Measurements from ENCODE around the gene TRAP1.

TRAP1 gene

DNA sequence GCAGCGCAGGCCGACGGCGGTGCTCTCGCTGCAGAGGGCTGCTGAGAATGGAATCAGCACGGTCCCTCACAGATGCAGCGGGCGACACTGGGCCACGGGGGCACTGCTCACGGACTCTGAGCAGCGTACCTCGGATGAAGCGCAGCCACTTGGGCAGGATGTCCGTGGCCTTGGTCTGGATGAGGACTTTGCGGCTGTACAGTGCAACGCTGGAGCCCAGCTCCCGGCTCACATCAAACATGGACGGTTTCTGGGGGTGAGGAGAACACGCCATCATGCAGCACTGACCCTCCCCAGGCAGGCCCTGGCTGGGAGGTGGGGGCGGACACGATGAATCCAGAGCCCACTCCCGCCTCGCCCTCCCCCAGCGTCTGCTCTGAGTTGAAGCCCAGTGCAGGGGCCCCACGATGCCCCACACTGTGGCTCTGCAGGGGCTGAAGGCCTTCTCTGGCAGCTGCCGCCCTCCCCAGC, 44.7 kb downstream of the TRAP1 start:
- Histone ChIP-seq H4K20me1 (ENCODE audit: insufficient read depth) (no peaks in the 10 kb centered on the region), H3K4me2 (no peak overlapping the region), H3K9ac (no peak overlapping the region), H3K27me3 (ENCODE audit: insufficient read depth, low read depth) (no peaks in the 10 kb centered on the region), H2AFZ (ENCODE audit: low read depth) (no peak overlapping the region), H3K27ac (no peak overlapping the region), H3K79me2 (ENCODE audit: insufficient read depth, low read depth) (no peaks in the 10 kb centered on the region), H3K4me1 (ENCODE audit: low read depth, poor library complexity, severe bottlenecking) (no peaks in the 10 kb centered on the region), H3K4me3 (IDR thresholded peaks at IDR 0.05; ENCODE audit: insufficient read depth, low read depth, low read length) (no peak overlapping the region), H3K36me3 (ENCODE audit: insufficient read depth) (peaks cover 11% of the 10 kb centered on the region; the same call in 1 of the 2 replicates)
- TF ChIP-seq, protein P1, sequence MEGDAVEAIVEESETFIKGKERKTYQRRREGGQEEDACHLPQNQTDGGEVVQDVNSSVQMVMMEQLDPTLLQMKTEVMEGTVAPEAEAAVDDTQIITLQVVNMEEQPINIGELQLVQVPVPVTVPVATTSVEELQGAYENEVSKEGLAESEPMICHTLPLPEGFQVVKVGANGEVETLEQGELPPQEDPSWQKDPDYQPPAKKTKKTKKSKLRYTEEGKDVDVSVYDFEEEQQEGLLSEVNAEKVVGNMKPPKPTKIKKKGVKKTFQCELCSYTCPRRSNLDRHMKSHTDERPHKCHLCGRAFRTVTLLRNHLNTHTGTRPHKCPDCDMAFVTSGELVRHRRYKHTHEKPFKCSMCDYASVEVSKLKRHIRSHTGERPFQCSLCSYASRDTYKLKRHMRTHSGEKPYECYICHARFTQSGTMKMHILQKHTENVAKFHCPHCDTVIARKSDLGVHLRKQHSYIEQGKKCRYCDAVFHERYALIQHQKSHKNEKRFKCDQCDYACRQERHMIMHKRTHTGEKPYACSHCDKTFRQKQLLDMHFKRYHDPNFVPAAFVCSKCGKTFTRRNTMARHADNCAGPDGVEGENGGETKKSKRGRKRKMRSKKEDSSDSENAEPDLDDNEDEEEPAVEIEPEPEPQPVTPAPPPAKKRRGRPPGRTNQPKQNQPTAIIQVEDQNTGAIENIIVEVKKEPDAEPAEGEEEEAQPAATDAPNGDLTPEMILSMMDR (conservative IDR thresholded peaks at IDR 0.05; ENCODE audit: low read depth, low read length): no peak

DNA sequence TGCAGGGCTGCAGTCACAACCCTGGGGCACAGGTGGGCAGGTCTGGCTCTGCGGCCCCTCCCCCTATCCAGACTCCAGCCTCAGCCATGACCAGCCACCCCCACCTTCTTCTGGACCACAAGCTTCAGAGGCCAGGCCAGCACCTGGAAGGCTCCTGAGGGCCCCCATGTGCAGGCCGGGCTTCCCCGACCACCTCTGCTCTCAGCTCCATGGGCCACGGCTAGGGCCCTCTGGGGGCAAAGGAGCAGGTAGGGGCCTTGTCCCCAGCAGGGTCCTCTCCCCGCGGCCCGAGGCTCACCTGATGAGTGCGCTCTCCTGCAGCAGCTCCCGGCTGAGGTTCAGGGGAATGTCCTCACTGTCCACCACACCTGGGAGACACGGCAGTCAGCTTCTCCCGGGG, 45.9 kb downstream of the TRAP1 start:
- no peaks in the 10 kb centered on the region for H4K20me1 ChIP-seq (ENCODE audit: insufficient read depth)
- H2AFZ ChIP-seq (ENCODE audit: low read depth): no peak overlapping the region
- H3K4me1 ChIP-seq (ENCODE audit: low read depth, poor library complexity, severe bottlenecking): no peaks in the 10 kb centered on the region
- H3K79me2 ChIP-seq (ENCODE audit: insufficient read depth, low read depth): no peaks in the 10 kb centered on the region
- no peak overlapping the region for H3K27ac ChIP-seq
- no peak overlapping the region for H3K4me3 ChIP-seq (IDR thresholded peaks at IDR 0.05; ENCODE audit: insufficient read depth, low read depth, low read length)
- TF ChIP-seq, protein P1 (conservative IDR thresholded peaks at IDR 0.05; ENCODE audit: low read depth, low read length): no peak
- no peak overlapping the region for H3K9ac ChIP-seq
- H3K27me3 ChIP-seq (ENCODE audit: insufficient read depth, low read depth): no peaks in the 10 kb centered on the region
- no peak overlapping the region for H3K4me2 ChIP-seq
- H3K36me3 ChIP-seq (ENCODE audit: insufficient read depth): peaks cover 10% of the 10 kb centered on the region; the same call in 1 of the 2 replicates

DNA sequence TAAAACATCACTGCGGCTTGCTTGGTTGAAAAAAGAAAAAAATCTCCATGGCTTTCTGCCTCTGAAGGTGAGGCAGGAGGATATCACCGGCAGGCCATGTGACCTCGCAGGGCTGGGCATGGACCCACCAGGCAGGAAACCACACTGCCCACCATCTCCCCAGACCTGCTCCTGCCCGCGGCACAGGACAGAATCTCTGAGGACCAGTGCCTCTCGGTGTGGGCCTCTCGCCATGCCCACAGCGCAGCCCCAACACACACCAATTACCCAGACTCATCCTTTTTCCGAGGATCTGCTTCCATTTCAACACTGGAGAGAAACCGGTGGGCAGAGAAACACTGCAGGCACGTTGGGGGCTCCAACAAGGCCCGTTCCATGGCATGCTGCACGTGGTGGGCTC, 46.6 kb downstream of the TRAP1 start:
- Histone ChIP-seq H4K20me1 (ENCODE audit: insufficient read depth) (no peaks in the 10 kb centered on the region), H3K79me2 (ENCODE audit: insufficient read depth, low read depth) (no peaks in the 10 kb centered on the region), H3K27me3 (ENCODE audit: insufficient read depth, low read depth) (no peaks in the 10 kb centered on the region), H3K27ac (no peak overlapping the region), H3K4me1 (ENCODE audit: low read depth, poor library complexity, severe bottlenecking) (no peaks in the 10 kb centered on the region), H3K4me3 (IDR thresholded peaks at IDR 0.05; ENCODE audit: insufficient read depth, low read depth, low read length) (no peak overlapping the region), H3K4me2 (no peak overlapping the region), H3K36me3 (ENCODE audit: insufficient read depth) (peaks cover 10% of the 10 kb centered on the region; the same call in 1 of the 2 replicates), H3K9ac (no peak overlapping the region), H2AFZ (ENCODE audit: low read depth) (no peak overlapping the region)
- TF ChIP-seq, protein P1 (conservative IDR thresholded peaks at IDR 0.05; ENCODE audit: low read depth, low read length): no peak

DNA sequence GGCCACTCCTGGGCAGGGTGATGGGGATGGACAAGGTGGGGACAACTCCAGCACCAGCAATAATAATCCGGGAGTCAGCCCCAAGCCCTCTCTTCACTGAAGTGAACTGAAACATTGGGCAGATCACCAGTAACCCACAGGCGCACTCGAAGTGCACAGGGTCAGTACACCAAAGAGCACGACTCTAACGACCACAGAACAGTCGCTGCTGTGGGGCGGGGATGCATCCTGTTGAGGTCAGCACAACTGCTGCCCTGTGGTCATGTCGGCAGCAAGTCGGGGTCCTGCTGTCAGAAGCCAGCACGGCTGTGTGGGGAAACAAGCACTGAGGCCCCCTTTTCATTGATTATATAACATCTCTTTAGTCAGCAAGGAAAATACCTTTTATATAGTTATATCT, 48.2 kb downstream of the TRAP1 start:
- no peaks in the 10 kb centered on the region for H3K4me1 ChIP-seq (ENCODE audit: low read depth, poor library complexity, severe bottlenecking)
- no peaks in the 10 kb centered on the region for H4K20me1 ChIP-seq (ENCODE audit: insufficient read depth)
- TF ChIP-seq, protein P1 (conservative IDR thresholded peaks at IDR 0.05; ENCODE audit: low read depth, low read length): no peak
- H3K27ac ChIP-seq: no peak overlapping the region
- no peak overlapping the region for H3K4me3 ChIP-seq (IDR thresholded peaks at IDR 0.05; ENCODE audit: insufficient read depth, low read depth, low read length)
- H3K79me2 ChIP-seq (ENCODE audit: insufficient read depth, low read depth): no peaks in the 10 kb centered on the region
- no peak overlapping the region for H3K4me2 ChIP-seq
- H2AFZ ChIP-seq (ENCODE audit: low read depth): no peak overlapping the region
- H3K9ac ChIP-seq: no peak overlapping the region
- H3K27me3 ChIP-seq (ENCODE audit: insufficient read depth, low read depth): no peaks in the 10 kb centered on the region
- peaks cover 10% of the 10 kb centered on the region; the same call in 1 of the 2 replicates for H3K36me3 ChIP-seq (ENCODE audit: insufficient read depth)

Data from KMS-11 (cell line).